Parathyroid adenoma (tissue), 2 donors: ENCODE results near the gene WRAP73.

Source experiments
- H2AFZ ChIP-seq: fragments of 300-600 bp; sonication (generic); one replicate; pipeline ENCODE4 v1.7.0; 2017; ENCODE audit warnings: antibody characterized with exemption, mild to moderate bottlenecking
- H3K27ac ChIP-seq: fragments of 300-600 bp; sonication (generic); one replicate; pipeline ENCODE4 v1.7.0; 2017
- H3K27me3 ChIP-seq: fragments of 300-600 bp; sonication (generic); one replicate; pipeline ENCODE4 v1.7.0; 2017; ENCODE audit warnings: low read length; ENCODE audit not compliant: control insufficient read depth, insufficient read depth
- H3K36me3 ChIP-seq: fragments of 300-600 bp; sonication (generic); one replicate; pipeline ENCODE4 v1.7.0; 2017; ENCODE audit warnings: low read length; ENCODE audit not compliant: control insufficient read depth, insufficient read depth
- H3K4me1 ChIP-seq: fragments of 300-600 bp; sonication (generic); one replicate; pipeline ENCODE4 v1.7.0; 2017; ENCODE audit warnings: control low read depth
- H3K4me2 ChIP-seq: fragments of 300-600 bp; sonication (generic); one replicate; pipeline ENCODE4 v1.7.0; 2017; ENCODE audit warnings: low read length
- H3K4me3 ChIP-seq: fragments of 300-600 bp; sonication (generic); one replicate; pipeline ENCODE4 v1.7.0; 2017; ENCODE audit warnings: low read depth, low read length
- H3K79me2 ChIP-seq: fragments of 300-600 bp; sonication (generic); one replicate; pipeline ENCODE4 v1.7.0; 2017; ENCODE audit warnings: control low read depth
- H3K9ac ChIP-seq: fragments of 300-600 bp; sonication (generic); one replicate; pipeline ENCODE4 v1.7.0; 2017; ENCODE audit warnings: mild to moderate bottlenecking
- H3K9me3 ChIP-seq: fragments of 300-600 bp; sonication (generic); one replicate; pipeline ENCODE4 v1.7.0; 2017; ENCODE audit warnings: low read length; ENCODE audit not compliant: control insufficient read depth
- CTCF ChIP-seq: fragments of 300-600 bp; sonication (generic); IDR thresholded peaks from one replicate; pipeline ENCODE4 v1.7.0; 2017; ENCODE audit warnings: antibody characterized with exemption, mild to moderate bottlenecking
- donor health status: primary hyperparathyroidism.

WRAP73 gene

DNA sequence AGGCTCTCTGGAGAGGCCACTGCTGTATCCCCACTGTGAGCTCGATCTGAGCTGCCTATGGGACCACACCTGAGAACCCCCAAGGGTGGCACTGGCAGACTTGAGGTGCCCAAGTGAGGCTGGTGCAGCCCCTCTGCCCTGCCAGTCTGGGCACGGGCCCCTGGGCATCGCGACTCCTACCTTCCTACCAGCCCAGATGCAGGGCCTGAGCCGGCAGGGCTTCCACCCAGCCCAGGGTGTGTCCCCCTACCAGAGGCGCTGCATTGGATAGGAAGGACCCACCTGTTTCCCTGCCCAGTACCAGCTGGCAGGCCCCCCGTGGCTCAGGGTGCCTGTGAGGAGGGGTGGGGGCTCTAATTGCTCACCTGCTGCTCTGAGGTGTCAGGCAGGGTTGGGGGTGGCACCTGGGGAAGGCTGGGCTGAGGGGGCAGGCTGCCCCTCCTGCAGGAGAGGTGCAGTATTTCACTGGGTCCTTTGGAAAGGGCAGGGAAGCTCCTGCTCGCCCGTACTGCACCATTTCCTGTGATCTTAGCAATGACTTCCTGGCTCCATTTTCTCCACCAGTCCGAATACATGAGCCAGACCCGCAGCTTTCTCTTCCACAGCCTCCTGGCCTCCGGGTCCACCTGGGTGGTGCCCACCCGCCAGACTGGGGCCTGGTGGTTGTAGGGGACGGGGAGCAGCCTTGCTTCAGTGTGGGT is 14.2 kb upstream of the WRAP73 start:
- peaks cover 3% of the 10 kb centered on the region for H3K4me1 ChIP-seq
- H3K27ac ChIP-seq, result no peak overlapping the region
- H3K9ac ChIP-seq, result no peak overlapping the region
- no peaks in the 10 kb centered on the region for H3K79me2 ChIP-seq
- H3K9me3 ChIP-seq, result no peaks in the 10 kb centered on the region
- H3K36me3 ChIP-seq, result no peaks in the 10 kb centered on the region
- H3K4me3 ChIP-seq, result no peak overlapping the region
- H3K4me2 ChIP-seq, result no peak overlapping the region
- no peak for TF ChIP-seq CTCF
- no peaks in the 10 kb centered on the region for H3K27me3 ChIP-seq
- no peak overlapping the region for H2AFZ ChIP-seq

DNA sequence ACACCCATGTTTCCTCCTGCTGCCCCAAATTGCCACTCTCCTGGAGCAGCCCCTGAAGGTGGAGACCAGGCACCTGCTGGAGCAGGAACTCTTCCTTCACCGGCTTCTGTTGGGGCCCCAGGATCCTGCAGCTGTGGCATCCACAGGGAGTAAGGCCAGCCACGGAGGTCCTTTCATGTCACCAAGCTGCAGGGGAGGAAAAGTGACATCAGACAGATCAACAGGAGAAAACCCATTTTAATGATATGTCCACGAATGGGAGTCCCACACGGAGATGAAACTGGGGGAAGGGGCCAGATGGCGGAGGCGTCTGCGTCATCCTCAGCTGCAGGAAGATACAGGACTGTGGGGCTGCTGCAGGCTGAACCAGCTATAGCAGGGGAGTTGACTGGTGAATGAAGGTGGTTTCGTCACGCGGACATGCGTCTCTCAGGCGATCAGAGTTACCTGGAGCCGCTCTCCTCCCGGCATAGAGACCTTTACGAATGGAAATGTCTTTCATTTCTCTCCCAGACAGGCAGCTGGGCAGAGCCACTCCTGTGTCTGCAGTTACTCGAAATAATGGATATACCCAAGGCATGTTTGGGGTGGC is 12.3 kb upstream of the WRAP73 start:
- no peak overlapping the region for H3K27ac ChIP-seq
- H3K4me1 ChIP-seq, result no peaks in the 10 kb centered on the region
- H3K27me3 ChIP-seq, result no peaks in the 10 kb centered on the region
- no peak overlapping the region for H3K4me3 ChIP-seq
- no peaks in the 10 kb centered on the region for H3K9me3 ChIP-seq
- no peak overlapping the region for H2AFZ ChIP-seq
- H3K4me2 ChIP-seq, result no peak overlapping the region
- no peak for TF ChIP-seq CTCF
- no peak overlapping the region for H3K9ac ChIP-seq
- H3K36me3 ChIP-seq, result no peaks in the 10 kb centered on the region
- no peaks in the 10 kb centered on the region for H3K79me2 ChIP-seq

- Histone ChIP-seq H3K27ac (no peak overlapping the region), H3K9ac (no peak overlapping the region), H3K79me2 (no peaks in the 10 kb centered on the region), H2AFZ (no peak overlapping the region), H3K9me3 (no peaks in the 10 kb centered on the region), H3K4me1 (no peaks in the 10 kb centered on the region), H3K4me2 (no peak overlapping the region), H3K4me3 (no peak overlapping the region), H3K27me3 (no peaks in the 10 kb centered on the region), H3K36me3 (no peaks in the 10 kb centered on the region)
- no peak for TF ChIP-seq CTCF
Observed at GRCh38 chr1:3661631-3662030, 11.7 kb upstream of the WRAP73 start.

- H3K79me2 ChIP-seq, result no peaks in the 10 kb centered on the region
- no peak overlapping the region for H3K9ac ChIP-seq
- no peak overlapping the region for H2AFZ ChIP-seq
- TF ChIP-seq CTCF, result no peak
- H3K4me3 ChIP-seq, result no peak overlapping the region
- no peaks in the 10 kb centered on the region for H3K27me3 ChIP-seq
- H3K27ac ChIP-seq, result no peak overlapping the region
- H3K4me1 ChIP-seq, result no peaks in the 10 kb centered on the region
- H3K36me3 ChIP-seq, result no peaks in the 10 kb centered on the region
- H3K9me3 ChIP-seq, result no peaks in the 10 kb centered on the region
- H3K4me2 ChIP-seq, result no peak overlapping the region
Observed at GRCh38 chr1:3660704-3661103, 10.8 kb upstream of the WRAP73 start.

DNA sequence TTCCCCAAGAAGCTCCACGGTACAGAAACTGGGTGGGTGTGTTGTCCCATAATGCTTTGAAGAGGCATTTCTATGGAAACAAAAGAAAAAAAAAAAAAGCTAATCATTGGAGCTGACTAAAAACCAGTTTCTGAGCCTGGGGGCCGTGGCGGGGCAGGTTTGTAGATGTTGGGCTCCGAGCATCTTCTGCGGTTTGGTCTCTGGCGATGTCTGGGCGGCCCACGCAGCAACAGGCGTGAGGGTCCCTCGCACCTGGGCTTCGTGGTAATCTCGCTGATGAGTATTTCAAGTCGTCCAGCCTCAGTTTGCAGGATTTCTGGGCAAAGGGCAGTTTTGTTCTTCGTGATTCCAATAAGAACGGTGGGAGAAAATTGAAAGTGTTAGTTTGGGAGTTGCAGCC is 9.2 kb upstream of the WRAP73 start:
- Histone ChIP-seq H3K27ac (no peak overlapping the region), H3K9me3 (no peaks in the 10 kb centered on the region), H3K4me3 (no peak overlapping the region), H2AFZ (no peak overlapping the region), H3K4me2 (no peak overlapping the region), H3K79me2 (no peaks in the 10 kb centered on the region), H3K36me3 (no peaks in the 10 kb centered on the region), H3K9ac (no peak overlapping the region), H3K27me3 (no peaks in the 10 kb centered on the region), H3K4me1 (no peaks in the 10 kb centered on the region)
- no peak for TF ChIP-seq CTCF
